ENCODE results near the gene PLCL2.
A peak's percentile ranks its signal among the peaks of the same experiment; 100 is the strongest.

PLCL2 gene

DNA sequence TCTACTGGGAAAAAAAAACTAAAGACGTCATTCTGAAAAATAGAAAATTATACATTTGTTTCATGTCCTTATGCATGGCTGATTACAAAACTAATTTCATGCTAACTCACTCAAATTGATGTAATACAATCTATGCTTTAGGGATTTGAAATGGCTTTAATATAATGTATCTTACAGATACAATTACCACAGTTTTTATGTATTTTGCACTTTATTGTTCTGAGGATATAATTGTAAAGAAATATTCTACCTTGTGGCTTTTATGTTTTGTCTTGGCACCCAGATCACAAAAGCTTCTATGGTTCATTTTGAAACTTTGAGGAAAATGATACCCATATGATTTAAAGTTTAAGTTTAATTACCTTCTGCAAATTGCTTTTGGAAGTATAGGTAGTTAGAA, 122.5 kb downstream of the PLCL2 start:
- no peak for DNase-seq (ENCODE audit: low read depth in 3 of 3, low spot score in 1 of 3)

DNA sequence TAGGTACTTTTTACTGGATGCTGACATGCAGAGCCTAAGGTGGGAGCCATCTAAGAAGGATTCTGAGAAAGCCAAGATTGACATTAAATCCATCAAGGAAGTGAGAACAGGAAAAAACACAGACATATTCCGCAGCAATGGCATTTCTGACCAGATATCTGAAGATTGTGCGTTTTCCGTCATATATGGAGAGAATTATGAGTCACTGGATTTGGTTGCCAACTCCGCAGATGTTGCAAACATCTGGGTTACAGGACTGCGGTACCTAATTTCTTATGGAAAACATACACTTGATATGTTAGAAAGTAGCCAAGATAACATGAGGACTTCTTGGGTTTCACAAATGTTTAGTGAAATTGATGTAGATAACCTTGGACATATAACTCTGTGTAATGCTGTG, 125.1 kb downstream of the PLCL2 start:
- DNase-seq (ENCODE audit: low read depth in 3 of 3, low spot score in 1 of 3) = no peak

DNA sequence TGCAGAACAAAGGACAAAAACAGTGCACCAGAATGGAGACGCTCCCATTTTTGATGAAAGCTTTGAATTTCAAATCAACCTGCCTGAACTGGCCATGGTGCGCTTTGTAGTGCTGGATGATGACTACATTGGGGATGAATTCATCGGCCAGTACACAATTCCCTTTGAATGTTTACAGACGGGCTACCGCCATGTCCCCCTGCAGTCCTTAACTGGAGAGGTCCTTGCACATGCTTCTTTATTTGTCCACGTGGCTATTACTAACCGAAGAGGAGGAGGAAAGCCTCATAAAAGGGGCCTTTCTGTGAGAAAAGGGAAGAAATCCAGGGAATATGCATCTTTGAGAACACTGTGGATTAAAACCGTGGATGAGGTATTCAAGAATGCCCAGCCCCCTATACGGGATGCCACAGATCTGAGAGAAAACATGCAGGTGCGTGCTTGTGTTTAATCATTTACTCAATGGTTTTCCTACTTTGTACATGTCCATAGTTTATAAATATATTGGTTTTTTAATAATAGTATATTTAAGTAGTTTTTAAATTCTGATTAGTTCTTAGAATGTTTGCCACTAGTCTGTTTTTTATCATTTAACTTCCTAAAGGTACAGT, 127.1 kb downstream of the PLCL2 start:
- DNase-seq (ENCODE audit: low read depth in 3 of 3, low spot score in 1 of 3) = no peak

DNA sequence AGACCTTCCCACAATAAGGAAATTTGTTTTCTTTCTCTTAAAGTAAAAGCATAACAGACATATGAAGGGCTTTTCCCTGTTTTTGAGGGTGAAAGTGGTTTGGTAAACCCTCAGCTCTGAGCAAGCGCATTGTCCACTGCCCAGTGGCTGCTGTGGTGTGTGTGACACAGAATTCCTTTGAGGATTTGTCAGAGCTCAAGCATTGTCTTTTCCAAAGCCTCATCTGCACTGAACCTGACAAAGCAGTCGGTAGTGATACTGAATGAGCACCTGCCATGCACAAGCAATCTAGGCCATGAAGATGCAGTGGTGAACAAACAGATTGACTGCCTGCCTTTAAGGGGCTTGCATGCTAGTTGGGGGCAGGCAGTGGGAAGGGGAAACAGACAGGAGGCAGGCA, 128.3 kb downstream of the PLCL2 start:
- DNase-seq (ENCODE audit: low read depth in 3 of 3, low spot score in 1 of 3) = no peak

DNA sequence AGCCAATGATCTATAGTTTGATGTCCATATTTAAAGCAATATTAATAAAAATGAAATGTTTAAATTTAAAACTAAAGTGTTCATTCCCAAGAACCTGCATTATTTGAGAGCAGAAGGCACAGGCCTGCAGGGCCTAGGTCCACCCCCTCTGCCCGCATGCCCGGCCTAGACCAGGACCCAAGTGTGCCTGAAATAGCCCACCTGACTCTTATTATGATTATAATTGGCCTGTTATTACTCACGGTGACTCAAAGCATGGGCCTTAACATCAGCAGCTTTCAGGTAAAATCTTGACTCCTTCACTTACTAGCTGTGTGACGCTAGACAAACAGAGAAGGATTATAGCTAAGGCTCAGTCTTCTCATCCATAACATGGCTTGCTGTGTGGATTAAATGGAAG, 128.8 kb downstream of the PLCL2 start:
- DNase-seq (ENCODE audit: low read depth in 3 of 3, low spot score in 1 of 3) = no peak

DNA sequence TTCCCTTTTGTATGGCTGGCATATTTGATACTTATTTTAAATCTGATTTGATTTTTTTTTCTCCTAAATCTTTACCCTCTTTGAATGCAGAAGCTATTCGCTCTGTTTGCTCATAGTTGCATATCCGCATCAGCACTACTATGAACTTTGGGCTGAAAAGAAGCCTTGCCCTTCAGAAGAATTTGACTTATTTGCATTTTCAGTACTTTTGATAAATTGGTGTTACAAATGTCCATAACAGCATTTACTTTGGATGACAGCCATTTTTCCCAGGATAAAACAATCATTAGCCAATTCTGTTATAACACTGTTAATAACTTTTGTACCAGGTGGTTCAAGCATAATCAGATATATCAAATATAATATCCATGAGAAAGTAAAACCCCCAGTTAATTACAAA, 129.5 kb downstream of the PLCL2 start:
- DNase-seq (ENCODE audit: low read depth in 3 of 3, low spot score in 1 of 3) = no peak

DNA sequence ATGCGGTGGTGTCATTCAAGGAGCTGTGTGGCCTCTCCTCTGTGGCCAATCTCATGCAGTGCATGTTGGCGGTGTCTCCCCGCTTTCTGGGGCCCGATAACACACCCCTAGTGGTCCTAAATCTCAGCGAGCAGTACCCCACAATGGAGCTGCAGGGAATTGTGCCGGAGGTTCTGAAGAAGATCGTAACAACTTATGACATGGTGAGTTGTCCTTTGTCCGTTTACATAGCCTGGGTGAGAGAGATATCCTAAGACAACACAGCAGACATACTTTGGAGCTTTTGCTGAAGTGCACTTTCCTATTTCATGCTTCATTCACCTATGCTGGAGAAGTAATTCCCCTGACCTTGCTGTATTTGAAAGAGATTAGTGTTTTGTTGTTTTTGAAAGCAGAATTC, 130.0 kb downstream of the PLCL2 start:
- no peak for DNase-seq (ENCODE audit: low read depth in 3 of 3, low spot score in 1 of 3)

DNA sequence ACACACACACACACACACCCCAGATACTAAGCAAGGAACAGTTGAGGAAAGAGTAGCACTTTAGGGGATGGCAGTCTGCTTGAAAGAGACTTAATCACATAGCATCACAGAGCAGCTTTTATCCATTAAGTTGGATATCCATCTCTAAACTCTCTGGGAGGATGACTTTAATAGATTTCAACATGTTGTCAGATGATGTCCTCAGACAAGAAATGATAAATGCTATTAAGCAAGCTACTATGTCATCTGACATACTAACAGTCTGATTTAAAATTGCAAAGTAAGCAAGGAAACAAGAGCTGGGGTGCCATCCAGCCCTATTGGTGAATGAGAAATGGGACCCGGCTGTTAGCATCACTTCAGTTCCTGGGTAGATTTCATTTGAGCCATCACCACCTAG, 136.9 kb downstream of the PLCL2 start:
- DNase-seq (ENCODE audit: low read depth in 3 of 3, low spot score in 1 of 3) = no peak

DNA sequence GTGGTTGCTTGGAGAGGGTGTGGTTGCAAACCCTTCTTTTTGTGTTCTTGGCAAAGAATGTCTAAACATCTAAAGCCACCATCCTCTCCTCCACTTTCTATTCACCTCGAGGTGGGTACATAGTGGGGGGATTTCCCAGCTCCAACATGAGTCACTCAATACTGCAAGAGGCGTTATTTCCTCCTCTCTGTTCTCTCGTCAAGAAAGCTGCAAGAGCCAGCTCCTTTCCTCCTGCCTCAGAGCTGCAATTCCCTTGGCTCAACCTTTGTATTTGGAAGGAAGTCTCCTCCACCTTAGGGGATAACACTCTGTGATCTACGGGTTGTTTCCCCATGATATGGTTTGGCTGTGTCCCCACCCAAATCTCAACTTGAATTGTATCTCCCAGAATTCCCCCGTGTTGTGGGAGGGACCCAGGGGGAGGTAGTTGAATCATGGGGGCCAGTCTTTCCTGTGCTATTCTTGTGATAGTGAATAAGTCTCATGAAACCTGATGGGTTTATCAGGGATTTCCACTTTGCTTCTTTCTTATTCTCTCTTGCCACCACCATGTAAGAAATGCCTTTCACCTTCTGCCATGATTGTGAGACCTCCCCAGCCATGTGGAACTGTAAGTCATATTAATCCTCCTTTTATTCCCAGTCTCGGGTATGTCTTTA, 138.4 kb downstream of the PLCL2 start:
- peak; percentile 6 to 14 (median 6) for DNase-seq (ENCODE audit: low read depth in 3 of 3, low spot score in 1 of 3)

DNA sequence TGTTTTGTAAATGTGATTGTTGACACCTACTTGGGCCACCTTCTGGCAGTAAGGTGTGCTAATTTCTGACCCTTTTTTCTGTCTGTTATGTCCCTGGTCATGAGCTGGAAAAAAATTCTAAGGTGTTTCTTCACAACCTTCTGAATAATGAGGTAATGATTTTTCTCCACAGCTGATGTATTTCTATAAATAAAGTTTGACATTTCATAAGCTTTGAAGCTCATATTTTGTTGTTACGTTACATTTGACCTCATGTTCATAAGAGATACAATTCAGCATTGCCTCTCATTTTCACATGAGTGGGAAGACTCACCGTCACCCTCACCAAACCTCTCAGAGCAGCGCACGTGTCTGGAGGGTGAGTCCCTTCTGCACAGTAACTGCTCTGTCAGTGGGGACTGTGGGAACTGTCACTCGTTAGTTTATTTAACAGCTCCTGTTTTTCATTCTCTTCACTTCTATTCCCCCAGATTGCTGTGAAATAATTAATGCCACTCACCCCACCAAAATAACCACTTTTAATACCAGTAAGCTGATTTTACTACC, 140.9 kb downstream of the PLCL2 start:
- peak in 1 of 3 donors; percentile 7 for DNase-seq (ENCODE audit: low read depth in 3 of 3, low spot score in 1 of 3)

DNA sequence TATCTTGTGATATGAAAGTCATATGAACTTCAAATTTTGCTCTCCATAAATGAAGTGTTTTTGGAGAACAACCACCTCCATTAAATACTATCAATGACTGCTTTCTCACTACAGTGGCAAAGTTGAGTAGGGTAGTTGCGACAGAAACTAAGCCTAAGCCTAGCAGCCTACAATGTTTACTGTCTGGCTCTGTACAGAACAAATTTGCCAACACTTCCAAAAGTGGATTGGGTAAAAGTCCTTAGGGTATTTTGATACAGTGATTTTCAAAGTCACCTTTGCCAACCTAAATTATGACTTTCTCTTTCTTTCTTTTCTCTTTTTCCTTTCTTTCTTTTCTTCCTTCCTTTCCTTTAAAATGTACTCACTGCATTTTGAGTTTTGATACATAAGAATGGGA, 142.6 kb downstream of the PLCL2 start:
- no peak for DNase-seq (ENCODE audit: low read depth in 3 of 3, low spot score in 1 of 3)

DNA sequence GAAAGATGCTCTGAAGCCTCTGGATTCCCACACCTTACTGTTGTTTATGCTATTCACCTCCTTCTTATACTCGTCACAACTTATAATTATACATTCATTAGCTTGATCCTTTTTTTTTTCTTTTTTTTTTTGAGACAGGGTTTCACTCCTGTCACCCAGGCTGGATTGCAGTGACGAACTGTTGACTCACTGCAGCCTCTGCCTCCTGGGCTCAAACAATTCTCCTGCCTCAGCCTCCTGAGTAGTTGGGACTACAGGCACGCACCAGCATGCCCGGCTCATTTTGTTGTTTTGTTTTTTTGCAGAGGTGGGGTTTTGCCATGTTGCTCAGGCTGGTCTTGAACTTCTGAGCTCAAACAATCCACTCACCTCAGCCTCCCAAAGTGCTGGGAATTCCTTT, 143.6 kb downstream of the PLCL2 start:
- DNase-seq (ENCODE audit: low read depth in 3 of 3, low spot score in 1 of 3) = no peak

DNA sequence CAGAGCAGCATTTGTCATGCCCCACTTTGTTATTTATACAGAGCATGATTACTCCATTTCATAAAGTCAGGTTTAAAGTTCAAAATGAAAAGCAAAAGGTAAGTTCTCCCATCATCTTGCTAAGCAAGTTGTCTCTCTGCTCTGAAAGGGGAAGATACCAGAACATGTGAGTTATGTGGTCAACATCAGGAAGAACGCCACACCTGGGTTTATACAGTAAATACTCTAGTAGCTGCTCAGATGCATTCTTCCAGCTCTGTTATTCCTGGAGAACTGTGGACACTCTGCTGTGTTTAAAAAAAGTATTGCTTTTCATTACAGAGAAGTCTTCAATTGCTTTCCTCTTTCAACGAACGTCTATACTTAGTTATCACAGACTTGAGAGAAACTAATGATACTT, 145.7 kb downstream of the PLCL2 start:
- DNase-seq (ENCODE audit: low read depth in 3 of 3, low spot score in 1 of 3) = no peak

DNA sequence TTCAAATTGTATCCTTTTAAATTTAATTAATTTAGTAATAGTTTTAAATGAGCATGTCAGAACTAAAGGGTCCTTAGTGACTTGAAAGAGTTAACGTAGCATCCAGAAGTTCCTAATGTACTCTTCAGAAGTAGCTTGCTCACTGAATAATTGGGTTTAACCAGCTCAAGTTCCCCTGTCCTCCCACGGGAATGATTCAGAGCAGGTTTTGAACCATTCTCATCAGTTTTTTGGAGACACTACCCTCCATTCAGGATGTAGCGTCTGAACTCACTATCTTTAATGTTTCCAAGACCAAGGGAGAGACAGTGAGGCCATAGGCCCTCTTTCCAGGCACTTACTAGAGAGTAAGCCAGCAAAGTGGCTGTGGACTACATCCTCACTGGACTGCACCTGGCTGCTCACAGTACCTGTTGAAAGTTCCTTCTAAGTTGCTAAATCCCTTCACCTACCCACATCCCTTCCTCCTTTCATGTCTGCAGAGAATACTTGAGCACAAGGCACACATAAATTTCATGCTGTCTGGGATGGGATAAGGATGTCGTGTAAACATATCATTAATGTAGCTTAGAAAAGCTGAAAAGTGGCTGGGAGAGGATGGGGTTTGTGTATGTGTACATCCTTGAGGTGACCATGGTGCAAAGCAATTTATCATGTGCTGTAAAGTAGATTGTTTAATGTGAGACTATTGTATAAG, 146.3 kb downstream of the PLCL2 start:
- DNase-seq (ENCODE audit: low read depth in 3 of 3, low spot score in 1 of 3) = no peak

DNA sequence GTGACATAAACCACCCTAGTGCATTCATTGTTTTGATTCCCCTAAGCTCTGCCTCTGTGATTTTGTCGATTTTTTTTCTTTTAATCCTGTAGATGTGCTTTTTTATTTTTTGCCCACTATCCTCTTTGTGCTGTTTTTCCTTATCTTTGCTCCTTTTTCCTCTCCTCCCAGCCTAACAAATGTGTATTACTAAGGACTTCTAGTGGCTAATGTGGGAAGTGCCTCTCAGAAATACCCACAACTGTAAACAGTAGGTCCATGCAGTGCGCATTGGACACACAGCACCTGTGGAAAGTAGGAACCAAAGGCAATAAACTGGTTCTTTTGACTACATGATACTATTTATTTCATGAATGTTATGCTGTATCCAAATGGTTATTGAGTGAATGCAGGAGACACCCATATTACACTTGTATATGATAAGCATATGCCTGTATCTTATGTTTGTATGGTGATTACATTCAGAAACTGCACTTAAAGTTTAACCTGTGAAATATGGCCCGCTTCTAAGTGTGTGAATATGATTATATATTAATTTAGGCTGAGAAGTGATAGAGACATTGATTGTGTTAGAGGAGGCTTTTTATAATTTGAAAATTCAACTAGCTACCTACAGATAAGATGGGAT, 147.8 kb downstream of the PLCL2 start:
- no peak for DNase-seq (ENCODE audit: low read depth in 3 of 3, low spot score in 1 of 3)

DNA sequence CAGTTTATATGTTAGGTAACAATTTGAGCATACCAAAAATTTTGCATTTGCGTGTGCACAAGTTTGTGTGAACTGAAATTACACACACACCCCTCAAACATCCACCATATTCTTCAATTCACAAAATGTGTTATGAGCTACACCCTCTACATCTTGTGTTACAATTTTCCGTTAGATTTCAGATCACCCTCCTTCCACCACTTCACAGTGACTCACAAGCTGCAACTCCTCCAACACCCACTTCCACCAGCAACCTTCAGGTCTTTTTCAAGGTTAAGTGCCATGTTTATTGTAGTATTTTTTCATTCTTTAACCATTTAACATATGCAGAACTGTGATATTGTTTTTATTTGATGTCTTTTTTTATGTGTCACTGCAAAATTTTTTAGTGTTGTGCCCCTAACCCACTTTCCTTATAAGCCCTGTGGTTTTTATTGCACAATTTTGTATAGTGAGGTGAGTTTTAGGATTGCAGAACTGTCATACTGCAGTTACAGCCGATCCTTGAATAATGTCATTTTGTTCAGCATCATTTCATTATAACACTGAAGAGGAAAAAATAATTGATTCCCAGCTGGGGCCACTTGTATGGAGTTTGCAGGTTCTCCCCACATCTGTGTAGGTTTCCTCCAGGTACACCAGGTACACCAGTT, 148.9 kb downstream of the PLCL2 start:
- DNase-seq (ENCODE audit: low read depth in 3 of 3, low spot score in 1 of 3) = no peak

DNA sequence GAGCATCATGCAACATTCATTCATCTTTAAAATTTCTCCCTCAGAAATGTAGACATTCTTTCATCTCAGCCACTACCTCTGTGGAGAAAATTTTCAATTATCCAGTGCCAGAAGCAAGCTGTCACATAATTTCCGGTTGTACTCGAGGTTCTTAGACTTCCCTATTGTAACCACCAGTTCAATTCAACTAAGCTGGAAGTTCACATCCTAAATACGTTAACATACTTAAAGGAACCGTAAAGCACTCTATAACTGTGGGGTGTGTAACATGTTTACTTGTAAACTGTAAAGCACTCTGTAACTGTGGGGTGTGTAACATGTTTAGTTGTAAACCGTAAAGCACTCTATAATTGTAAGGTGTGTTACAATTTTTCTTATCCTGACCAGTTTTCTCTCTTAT, 150.3 kb downstream of the PLCL2 start:
- no peak for DNase-seq (ENCODE audit: low read depth in 3 of 3, low spot score in 1 of 3)

DNA sequence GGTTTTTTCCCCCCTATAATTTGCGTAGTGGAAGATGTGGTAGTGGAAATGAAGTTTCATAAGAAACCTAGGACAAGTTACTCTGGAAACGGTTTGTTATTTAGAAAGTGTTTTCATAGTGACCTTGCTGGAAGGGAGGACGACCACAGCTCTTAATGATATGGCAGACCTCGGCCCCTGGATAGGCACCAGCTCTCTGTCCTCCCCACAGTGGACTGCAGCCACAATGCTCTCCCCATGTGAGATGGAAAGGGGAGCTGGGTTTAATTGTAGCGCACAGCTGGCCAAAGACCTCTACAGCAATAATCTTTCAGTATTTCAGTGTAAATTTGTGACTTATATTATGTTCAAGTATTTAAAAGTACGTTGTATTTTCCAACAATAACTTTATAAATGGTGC, 151.2 kb downstream of the PLCL2 start:
- DNase-seq (ENCODE audit: low read depth in 3 of 3, low spot score in 1 of 3) = no peak

DNA sequence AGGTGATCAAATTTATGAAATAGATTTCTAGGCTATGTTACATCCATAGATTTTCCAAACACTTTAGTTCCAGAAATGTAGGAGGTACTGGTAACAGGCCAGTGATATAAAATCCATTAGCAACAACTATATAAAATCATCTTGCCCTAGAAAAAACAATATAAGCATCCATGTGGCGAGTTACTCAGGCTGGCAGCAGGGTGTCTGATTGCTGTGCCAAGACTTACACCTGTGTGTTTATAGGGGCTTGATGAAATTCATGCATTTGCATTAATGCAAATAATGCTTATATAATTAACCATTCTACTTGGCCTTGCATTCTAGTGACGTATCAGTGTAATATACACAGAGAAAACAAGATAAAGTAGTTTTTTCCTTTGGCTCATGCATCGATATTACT, 153.4 kb downstream of the PLCL2 start:
- DNase-seq (ENCODE audit: low read depth in 3 of 3, low spot score in 1 of 3) = no peak

DNA sequence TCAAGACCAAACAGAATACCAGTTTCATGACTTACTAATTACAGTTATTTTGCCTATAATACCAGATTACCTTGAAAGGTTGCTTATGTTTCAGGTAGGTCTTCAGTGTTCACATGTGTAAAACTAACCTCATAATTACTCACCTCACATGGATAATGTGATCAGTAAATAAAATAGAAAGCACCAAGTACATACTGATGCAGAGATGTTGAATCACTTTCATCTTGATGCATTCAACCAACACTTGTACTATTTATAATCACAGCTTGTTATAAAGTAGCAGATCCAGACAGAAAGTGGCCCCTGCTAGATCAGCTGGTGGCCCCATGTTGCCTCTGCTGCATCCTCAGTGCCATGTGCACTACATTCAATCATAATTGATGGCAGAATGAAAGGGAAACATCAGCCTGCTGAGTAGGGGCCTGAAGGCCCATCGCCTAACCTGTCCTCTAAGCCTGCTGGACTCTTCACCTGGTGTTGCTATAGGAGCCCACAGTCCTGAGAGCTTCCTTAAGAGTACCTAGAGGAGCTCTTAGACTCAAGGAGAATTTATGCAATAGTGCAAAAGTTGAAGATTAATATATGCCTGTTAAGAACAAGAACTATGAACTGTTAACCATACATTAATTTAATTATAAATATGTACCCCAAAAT, 154.3 kb downstream of the PLCL2 start:
- no peak for DNase-seq (ENCODE audit: low read depth in 3 of 3, low spot score in 1 of 3)

DNA sequence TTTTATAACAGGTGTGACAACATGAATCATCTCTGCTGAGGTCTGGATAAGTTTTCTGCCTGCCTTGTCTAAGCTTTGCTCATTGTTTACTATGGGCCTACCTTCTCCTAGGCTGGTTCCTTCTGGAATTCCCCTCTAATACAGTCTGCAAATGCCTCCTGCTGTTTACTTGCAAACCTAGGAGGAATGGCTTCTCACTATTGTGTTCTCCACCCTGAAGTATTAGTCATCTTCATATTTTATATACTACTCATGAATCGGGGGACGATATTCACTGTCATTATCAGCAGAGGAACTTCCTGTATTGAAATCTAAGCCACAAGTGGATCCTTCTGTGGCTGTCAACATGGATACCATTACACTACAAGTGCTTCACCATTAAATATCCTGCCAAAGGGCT, 154.8 kb downstream of the PLCL2 start:
- no peak for DNase-seq (ENCODE audit: low read depth in 3 of 3, low spot score in 1 of 3)

Data from stimulated activated CD4-positive, alpha-beta T cell treated with anti-CD3 and anti-CD28 coated beads, TNF-alpha, amount 100 ng/mL, for 1 hour (primary cell).